ENCODE results near the gene TMEM63A.
"Not testable (repeated sequence)": the region's sequence is repeated elsewhere in the genome, so short reads cannot be mapped to it uniquely, and the experiment has no call there.

Gene TMEM63A

GRCh38 chr1:225881959-225882693 is at the start of gene TMEM63A:
Gene TMEM63A, minus strand, starts transcription at chr1:225882380. Its CDS starts 4,800 bp downstream, at chr1:225877580.
- peak; percentile 86 for DNase-seq

GRCh38 chr1:225931270-225932136 is 49.3 kb upstream of the TMEM63A start:
- no peak for DNase-seq

GRCh38 chr1:225930566-225930965 is 48.4 kb upstream of the TMEM63A start:
- no peak for DNase-seq

GRCh38 chr1:225929462-225929861 is 47.3 kb upstream of the TMEM63A start:
- DNase-seq: not testable (repeated sequence)

GRCh38 chr1:225928186-225929175 is 46.3 kb upstream of the TMEM63A start:
- DNase-seq: no peak

GRCh38 chr1:225926551-225927113 is 44.5 kb upstream of the TMEM63A start:
- no peak for DNase-seq

- DNase-seq: peak; percentile 97
These were observed 41.7 kb upstream of the TMEM63A start, which contains the start of gene PYCR2 for GRCh38 chr1:225923692-225924555. Gene PYCR2, minus strand, starts transcription at chr1:225924250. Its CDS starts 140 bp downstream, at chr1:225924110.

- no peak for DNase-seq
These were observed 41.2 kb upstream of the TMEM63A start for GRCh38 chr1:225923381-225923691.

GRCh38 chr1:225921734-225922709 is 39.8 kb upstream of the TMEM63A start:
- DNase-seq: no peak

GRCh38 chr1:225919906-225920305 is 37.7 kb upstream of the TMEM63A start:
- DNase-seq: peak; percentile 61

GRCh38 chr1:225918280-225918679 is 36.1 kb upstream of the TMEM63A start:
- DNase-seq: no peak

GRCh38 chr1:225917536-225917935 is 35.4 kb upstream of the TMEM63A start:
- peak; percentile 28 for DNase-seq

GRCh38 chr1:225917101-225917500 is 34.9 kb upstream of the TMEM63A start:
- DNase-seq: no peak

GRCh38 chr1:225915538-225915991 is 33.4 kb upstream of the TMEM63A start:
- DNase-seq: no peak

GRCh38 chr1:225914947-225915346 is 32.8 kb upstream of the TMEM63A start:
- no peak for DNase-seq

GRCh38 chr1:225914391-225914790 is 32.2 kb upstream of the TMEM63A start:
- DNase-seq: no peak

- peak; percentile 61 for DNase-seq
These were observed 29.3 kb upstream of the TMEM63A start for GRCh38 chr1:225911191-225912130.

- DNase-seq: no peak
These were observed 27.3 kb upstream of the TMEM63A start for GRCh38 chr1:225909477-225909876.

- no peak for DNase-seq
These were observed 26.6 kb upstream of the TMEM63A start for GRCh38 chr1:225908773-225909172.
